HepG2 (cell line): ENCODE data around the gene CTIF. TPM values are rescaled to one million over a fixed set of nuclear protein-coding genes. Genes with fewer than 3 reads are reported as not detected.

Source experiments
- ATAC-seq: fragments of 200-7000 bp; cut with Tn5 transposase; 3 replicates; pipeline ENCODE4 v1.9.1; 2020; ENCODE audit warnings: mild to moderate bottlenecking, moderate library complexity
- BruUV-seq: library from RNA; stranded (reverse); fragments of 400-500 nt; replicated peaks from 2 replicates; lab custom pipeline; 2021; lab: Mats Ljungman, UMichigan
- CTCF ChIA-PET: fragments of 300-600 bp; formaldehyde crosslinking; extraction: SDS; loops from one replicate; lab custom pipeline; 2021; ENCODE audit warnings: low total read pairs, inconsistent platforms, low intra/inter-chr PET ratio; lab: Yijun Ruan, JAX
- POLR2A ChIA-PET: fragments of 350-600 bp; sonication (Branson Sonifier 250); formaldehyde crosslinking; loops from one replicate; lab custom pipeline; 2020; ENCODE audit warnings: antibody characterized with exemption, inconsistent platforms; lab: Yijun Ruan, JAX
- DNase-seq: peaks from one replicate; pipeline ENCODE4 v3.0.0-alpha.2; 2015; ENCODE audit warnings: low spot score
- FAIRE-seq: peaks from 3 replicates; lab custom pipeline; 2011; peaks lifted over from hg19 to GRCh38; lab: Jason Lieb, UNC
- H2AFZ ChIP-seq: one replicate; pipeline ENCODE4 v1.6.1; 2011; ENCODE audit warnings: low read length, inconsistent platforms
- H3K27ac ChIP-seq: fragments of 300-600 bp; 3 replicates; pipeline ENCODE4 v1.8.0; 2011; ENCODE audit warnings: mixed run types, mild to moderate bottlenecking, mixed read lengths, low read length, inconsistent platforms; ENCODE audit not compliant: insufficient read depth; ENCODE audit errors: extremely low read length
- H3K27me3 ChIP-seq, 2 experiments: fragments of 200-600 bp in 1 of 2; 2 replicates in 1 of 2; 3 replicates in 1 of 2; pipeline versions ENCODE4 v1.6.0 to v1.8.0; 2011; ENCODE audit warnings: low read length in 2 of 2, mild to moderate bottlenecking in 2 of 2, moderate library complexity in 2 of 2, inconsistent platforms in 1 of 2; ENCODE audit not compliant: insufficient read depth in 2 of 2, control insufficient read depth in 1 of 2
- H3K36me3 ChIP-seq, 2 experiments: fragments of 200-600 bp in 1 of 2; replicated peaks in 1 of 2; 2 replicates in 1 of 2; 3 replicates in 1 of 2; pipeline versions ENCODE4 v1.5.1 to v1.8.0; 2011; ENCODE audit warnings: low read length in 2 of 2, inconsistent platforms in 1 of 2; ENCODE audit not compliant: insufficient read depth in 2 of 2, control insufficient read depth in 1 of 2
- H3K4me1 ChIP-seq: 2 replicates; pipeline ENCODE4 v1.5.1; 2012; ENCODE audit warnings: low read length, inconsistent platforms; ENCODE audit not compliant: insufficient read depth
- H3K4me2 ChIP-seq: 2 replicates; pipeline ENCODE4 v1.6.0; 2011; ENCODE audit warnings: low read depth, low read length, inconsistent platforms
- H3K4me3 ChIP-seq, 3 experiments: fragments of 200-600 bp in 1 of 3; sonication (generic), shearing (Covaris generic) in 1 of 3; replicated peaks in 1 of 3; 2 replicates each; pipeline ENCODE4 v1.5.1; 2011 to 2016; ENCODE audit warnings: low read length in 3 of 3, inconsistent platforms in 2 of 3, low read depth in 2 of 3, mild to moderate bottlenecking in 2 of 3, control low read depth in 1 of 3, mixed read lengths in 1 of 3; ENCODE audit not compliant: insufficient read depth in 1 of 3
- H3K79me2 ChIP-seq: one replicate; pipeline ENCODE4 v1.6.1; 2011; ENCODE audit warnings: low read length, inconsistent platforms; ENCODE audit not compliant: insufficient read depth
- H3K9ac ChIP-seq: 2 replicates; pipeline ENCODE4 v1.6.0; 2011; ENCODE audit warnings: mild to moderate bottlenecking, low read depth, low read length, inconsistent platforms; ENCODE audit not compliant: insufficient read depth
- H3K9me3 ChIP-seq: 2 replicates; pipeline ENCODE4 v1.5.1; 2012; ENCODE audit warnings: mild to moderate bottlenecking, low read length
- H4K20me1 ChIP-seq: 2 replicates; pipeline ENCODE4 v1.6.0; 2011; ENCODE audit warnings: inconsistent platforms, mild to moderate bottlenecking, low read length, moderate library complexity; ENCODE audit not compliant: insufficient read depth
- GABPB1 ChIP-seq: IDR thresholded peaks from 2 replicates; pipeline ENCODE4 v1.6.1; 2016; ENCODE audit warnings: mild to moderate bottlenecking, missing genetic modification reagents, moderate library complexity, missing compliant biosample characterization
- HNF4A ChIP-seq: sonication (generic); formaldehyde crosslinking; IDR thresholded peaks from 2 replicates; pipeline ENCODE4 v1.4.0; 2020; ENCODE audit warnings: missing genetic modification reagents
- NFYB ChIP-seq: sonication (generic); formaldehyde crosslinking; IDR thresholded peaks from 2 replicates; pipeline ENCODE4 v1.4.0; 2020; ENCODE audit warnings: missing genetic modification reagents
- NFYC ChIP-seq: IDR thresholded peaks from 2 replicates; pipeline ENCODE4 v1.6.1; 2016; ENCODE audit warnings: missing genetic modification reagents, missing compliant biosample characterization
- STAG1 ChIP-seq: sonication (generic); formaldehyde crosslinking; IDR thresholded peaks from 2 replicates; pipeline ENCODE4 v1.4.0; 2020; ENCODE audit warnings: missing genetic modification reagents
- ZBTB33 ChIP-seq: sonication (generic); formaldehyde crosslinking; IDR thresholded peaks from 2 replicates; pipeline ENCODE4 v1.4.0; 2020; ENCODE audit warnings: missing genetic modification reagents
- ZNF292 ChIP-seq: sonication (generic); formaldehyde crosslinking; IDR thresholded peaks from 2 replicates; pipeline ENCODE4 v1.8.1; 2022; ENCODE audit warnings: mild to moderate bottlenecking, low read depth, missing genetic modification reagents, borderline replicate concordance
- ZNF333 ChIP-seq: sonication (generic); formaldehyde crosslinking; IDR thresholded peaks from 2 replicates; pipeline ENCODE4 v1.4.0; 2020; ENCODE audit warnings: mild to moderate bottlenecking, missing genetic modification reagents, borderline replicate concordance
- WGBS: methylation state at CpG from one replicate; pipeline ENCODE4 v1.1.6; 2017; ENCODE audit warnings: low lambda C conversion rate; 5-methylcytosine and 5-hydroxymethylcytosine counted together
- in situ Hi-C: cut with HindIII; loops from 2 replicates; pipeline ENCODE4 v1.10.0; 2017; ENCODE audit warnings: low pct_unique_long_range_greater_than_20kb; ENCODE audit not compliant: extremely low pct_ligation_motif_present
- intact Hi-C: fragments of 100-400 bp; cut with micrococcal nuclease; formaldehyde crosslinking; loops from one replicate; pipeline ENCODE4 v1.10.0; 2022; ENCODE audit not compliant: unreplicated experiment
- polyA plus RNA-seq, 8 experiments: library from polyadenylated mRNA; depleted of rRNA in 3 of 8; stranded (reverse) in 7 of 8; unstranded in 1 of 8; fragments of >200 nt; fragmentation: Illumina TruSeq in 4 of 8; extraction: Trizol in 4 of 8; gene quantifications; 2 replicates each; pipeline versions ENCODE4 v1.2.1 to v1.2.3, GENCODE V29; 2011 to 2016; ENCODE audit warnings: low read depth in 4 of 8, missing spikeins in 1 of 8, mixed read lengths in 1 of 8; ENCODE audit not compliant: insufficient read depth in 1 of 8
- total RNA-seq, 5 experiments: library from RNA; depleted of rRNA; stranded (reverse); fragments of >200 nt; fragmentation: Illumina TruSeq; extraction: Trizol; gene quantifications; 2 replicates each; pipeline ENCODE4 v1.2.3, GENCODE V29; 2016; ENCODE audit warnings: low read depth in 1 of 5
- TF ChIP-seq, protein P1 (sequence below): fragments of 450-650 bp; IDR thresholded peaks from 2 replicates; pipeline ENCODE4 v1.6.1; 2016

Gene CTIF
- total and polyA plus RNA-seq, 2 of the 13 experiments (the other 11 are each of a cell fraction or from before 2014, with no cell fraction given): 18.2 to 28.0 TPM

DNA sequence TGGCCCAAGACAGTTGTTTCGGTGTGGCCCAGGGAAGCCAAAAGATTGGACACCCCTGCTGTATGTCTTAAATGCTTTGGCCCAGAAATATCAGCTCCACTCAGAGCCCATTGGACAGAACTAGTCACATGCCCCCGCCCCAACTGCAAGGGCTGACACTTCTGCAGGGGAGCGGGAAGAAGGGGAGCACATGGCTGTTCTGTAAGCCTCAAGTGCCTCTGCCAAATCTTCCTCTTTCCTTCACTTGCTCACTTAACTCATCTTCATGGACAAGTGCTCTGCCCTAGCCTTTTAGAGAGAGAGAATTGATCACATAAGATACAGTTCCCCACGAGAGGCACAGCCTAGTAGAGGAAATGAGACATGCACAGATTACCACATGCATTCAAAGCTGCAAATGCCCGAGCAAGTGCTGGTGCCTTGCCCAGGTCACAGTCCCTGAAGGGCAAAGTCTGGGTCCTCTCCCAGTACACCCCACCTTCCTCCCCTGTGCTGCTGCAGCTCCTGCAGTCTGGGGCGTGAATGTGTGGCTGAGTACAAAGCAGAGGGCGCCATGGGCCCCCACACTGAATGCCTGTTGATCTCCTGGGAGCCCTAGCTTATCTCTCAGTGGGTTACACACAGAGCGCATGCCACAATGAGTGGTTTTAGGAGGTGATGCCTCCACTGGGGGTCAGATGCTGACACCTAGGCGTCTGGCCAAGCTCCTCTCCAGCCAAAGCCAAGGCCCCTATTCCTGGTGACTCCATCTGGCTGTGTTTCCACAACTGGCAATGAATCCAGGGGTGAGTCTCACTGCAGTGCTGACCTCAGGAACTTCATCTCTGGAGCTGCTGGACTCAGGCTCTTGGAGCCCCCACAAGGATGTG, 135.3 kb downstream of the CTIF start:
- H3K4me2 ChIP-seq: no peak overlapping the region
- H4K20me1 ChIP-seq: no peaks in the 10 kb centered on the region
- H3K27ac ChIP-seq: no peak overlapping the region
- H3K9ac ChIP-seq: no peak overlapping the region
- no peaks in the 10 kb centered on the region for H3K27me3 ChIP-seq
- peaks cover 17 to 28% of the 10 kb centered on the region in 2 experiments for H3K36me3 ChIP-seq
- no peak for FAIRE-seq
- WGBS: 77% methylated on average over 7 of the region's 9 CpGs
- in situ Hi-C loops (loop anchor here (10.0 kb wide), 1 partner anchor 381 kb away; no protein-coding TSS in a partner anchor), intact Hi-C loops (loop anchor here (10.0 kb wide), 1 partner anchor 111 kb away; no protein-coding TSS in a partner anchor)
- ChIA-PET CTCF (interaction anchor here (1.5 kb wide), 2 partner anchors 198 to 774 kb away, joined by 3 read pairs; no protein-coding TSS in a partner anchor), POLR2A (interaction anchor here (0.7 kb wide), 1 partner anchor 219 kb away, joined by 3 read pairs; no protein-coding TSS in a partner anchor)
- peaks cover 39% of the 10 kb centered on the region for H3K4me1 ChIP-seq
- peak; percentile 33 for ATAC-seq
- no peak overlapping the region for H2AFZ ChIP-seq
- peak; percentile 22 for DNase-seq
- no peaks in the 10 kb centered on the region for H3K79me2 ChIP-seq
- peaks cover 4% of the 10 kb centered on the region; the same call in 1 of the 2 replicates for H3K9me3 ChIP-seq
- H3K4me3 ChIP-seq: no peak overlapping the region
- no TSS peak for BruUV-seq
- TF ChIP-seq, protein P1, sequence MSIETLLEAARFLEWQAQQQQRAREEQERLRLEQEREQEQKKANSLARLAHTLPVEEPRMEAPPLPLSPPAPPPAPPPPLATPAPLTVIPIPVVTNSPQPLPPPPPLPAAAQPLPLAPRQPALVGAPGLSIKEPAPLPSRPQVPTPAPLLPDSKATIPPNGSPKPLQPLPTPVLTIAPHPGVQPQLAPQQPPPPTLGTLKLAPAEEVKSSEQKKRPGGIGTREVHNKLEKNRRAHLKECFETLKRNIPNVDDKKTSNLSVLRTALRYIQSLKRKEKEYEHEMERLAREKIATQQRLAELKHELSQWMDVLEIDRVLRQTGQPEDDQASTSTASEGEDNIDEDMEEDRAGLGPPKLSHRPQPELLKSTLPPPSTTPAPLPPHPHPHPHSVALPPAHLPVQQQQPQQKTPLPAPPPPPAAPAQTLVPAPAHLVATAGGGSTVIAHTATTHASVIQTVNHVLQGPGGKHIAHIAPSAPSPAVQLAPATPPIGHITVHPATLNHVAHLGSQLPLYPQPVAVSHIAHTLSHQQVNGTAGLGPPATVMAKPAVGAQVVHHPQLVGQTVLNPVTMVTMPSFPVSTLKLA: 0 out of 2 replicates have a peak, but pooled peaks have one; percentile 30
- TF ChIP-seq HNF4A (CRISPR knock-in tag) (peak; percentile 52; the same call in 1 of the 2 replicates), NFYC (CRISPR knock-in tag) (0 out of 2 replicates have a peak, but pooled peaks have one; percentile 13), ZBTB33 (CRISPR knock-in tag) (peak; percentile 78; the same call in 1 of the 2 replicates), ZNF292 (CRISPR knock-in tag) (peak; percentile 22; the same call in 1 of the 2 replicates), ZNF333 (CRISPR knock-in tag) (no peak), NFYB (CRISPR knock-in tag) (peak; percentile 66), STAG1 (CRISPR knock-in tag) (0 out of 2 replicates have a peak, but pooled peaks have one; percentile 2), GABPB1 (no peak)
